GM18502 (cell line): Measurements from ENCODE around the gene TRIM62.

ENCODE experiments used
- ATAC-seq: cut with Tn5 transposase; IDR thresholded peaks from one replicate; pipeline ENCODE4 v1.9.1; 2021; ENCODE audit warnings: mild to moderate bottlenecking; ENCODE audit not compliant: unreplicated experiment, poor library complexity

The TRIM62 gene

GRCh38 chr1:33162141-33162540, 19.7 kb downstream of the TRIM62 start:
- no peak for ATAC-seq

- ATAC-seq, result no peak
Observed at GRCh38 chr1:33161061-33161681, 20.7 kb downstream of the TRIM62 start.

- ATAC-seq, result no peak
Observed at GRCh38 chr1:33159577-33159976, 22.3 kb downstream of the TRIM62 start.

GRCh38 chr1:33158366-33158765, 23.5 kb downstream of the TRIM62 start:
- ATAC-seq, result no peak

GRCh38 chr1:33157131-33157530, 24.7 kb downstream of the TRIM62 start:
- no peak for ATAC-seq

- ATAC-seq, result no peak
Observed at GRCh38 chr1:33155877-33156538, 25.8 kb downstream of the TRIM62 start.

- no peak for ATAC-seq
Observed at GRCh38 chr1:33153650-33154049, 28.2 kb downstream of the TRIM62 start.

GRCh38 chr1:33152685-33153432, 29.0 kb downstream of the TRIM62 start:
- ATAC-seq, result no peak

- no peak for ATAC-seq
Observed at GRCh38 chr1:33151116-33151515, 30.7 kb downstream of the TRIM62 start.

GRCh38 chr1:33150522-33150921, 31.3 kb downstream of the TRIM62 start:
- no peak for ATAC-seq

- ATAC-seq, result no peak
Observed at GRCh38 chr1:33149453-33150190, 32.2 kb downstream of the TRIM62 start.

- no peak for ATAC-seq
Observed at GRCh38 chr1:33148615-33149014, 33.2 kb downstream of the TRIM62 start.

- no peak for ATAC-seq
Observed at GRCh38 chr1:33147997-33148314, 33.9 kb downstream of the TRIM62 start.

GRCh38 chr1:33147275-33147996, 34.4 kb downstream of the TRIM62 start:
- ATAC-seq, result no peak

- ATAC-seq, result no peak
Observed at GRCh38 chr1:33146003-33146402, 35.8 kb downstream of the TRIM62 start.

GRCh38 chr1:33143698-33144097, 38.1 kb downstream of the TRIM62 start:
- ATAC-seq, result no peak

GRCh38 chr1:33143176-33143575, 38.7 kb downstream of the TRIM62 start:
- no peak for ATAC-seq

- ATAC-seq, result no peak
Observed at GRCh38 chr1:33142483-33143064, 39.3 kb downstream of the TRIM62 start.

- no peak for ATAC-seq
Observed at GRCh38 chr1:33141781-33142180, 40.1 kb downstream of the TRIM62 start.

- no peak for ATAC-seq
Observed at GRCh38 chr1:33141216-33141615, 40.6 kb downstream of the TRIM62 start.
